Right lobe of liver (tissue), 4 donors: ENCODE measurements around the gene INTS7.

Source experiments
- CTCF ChIP-seq, 4 donors: fragments of 200-600 bp in 3 of 4; fragments of 450-650 bp in 1 of 4; IDR thresholded peaks; one replicate each; pipeline versions ENCODE4 v1.5.1 to v1.8.0; 2016 to 2022; ENCODE audit warnings: antibody characterized with exemption in 4 of 4, mild to moderate bottlenecking in 2 of 4
- POLR2A ChIP-seq: fragments of 450-650 bp; IDR thresholded peaks from one replicate; pipeline ENCODE4 v1.6.1; 2017; ENCODE audit warnings: antibody characterized with exemption, mild to moderate bottlenecking
- donor health status: DM: no; HTN: no; CAD: no.
- donor health status: DM: no; HTN: no; CAD: no.
- donor health status: DM: no; HTN: yes; CAD: no.

GRCh38 chr1:212007886-212008285, 27.5 kb downstream of the INTS7 start:
- TF ChIP-seq CTCF (IDR thresholded peaks at IDR 0.05) (no peak), POLR2A (no peak)
